GM12892 (cell line): ENCODE data around the gene QPCTL.

ENCODE experiments used
- POLR2A ChIP-seq: IDR thresholded peaks from 2 replicates; pipeline ENCODE4 v1.6.1; 2011; ENCODE audit warnings: low read depth, low read length, control low read depth
- POLR2AphosphoS5 ChIP-seq: IDR thresholded peaks from 2 replicates; pipeline ENCODE4 v1.6.1; 2011; ENCODE audit warnings: low read depth, low read length, control low read depth
- TAF1 ChIP-seq: IDR thresholded peaks from 2 replicates; pipeline ENCODE4 v1.6.1; 2011; ENCODE audit warnings: low read depth, mild to moderate bottlenecking, control low read depth, low read length, borderline replicate concordance

DNA sequence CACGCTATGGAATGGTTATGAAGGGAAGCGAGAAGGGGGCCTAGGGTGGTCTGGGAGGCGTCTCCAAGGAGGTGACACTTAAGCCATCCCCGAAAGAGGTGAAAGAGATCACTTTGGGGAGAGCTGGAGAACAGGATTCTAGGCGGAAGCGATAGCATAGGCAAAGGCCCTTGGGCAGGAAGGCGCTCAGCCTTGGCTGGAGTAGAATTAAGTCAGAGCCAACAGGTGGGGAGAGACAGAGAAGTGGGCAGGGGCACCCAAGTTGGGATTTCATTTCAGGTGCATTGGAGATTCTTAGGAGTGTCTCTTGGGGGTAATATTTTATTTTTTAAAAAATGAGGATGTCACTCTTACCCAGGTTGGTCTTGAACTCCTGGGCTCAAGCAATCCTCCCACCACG lies 10.3 kb upstream of the QPCTL start:
- TF ChIP-seq POLR2A (no peak), POLR2AphosphoS5 (no peak), TAF1 (no peak)
